GM18951 (cell line): Measurements from ENCODE around the gene ADAMTSL1.

Source experiments
- POLR2A ChIP-seq: IDR thresholded peaks from 4 replicates; pipeline ENCODE4 v1.6.1; 2011; ENCODE audit warnings: mild to moderate bottlenecking; ENCODE audit not compliant: insufficient read length, insufficient read depth; ENCODE audit errors: extremely low read depth
- in situ Hi-C: fragments of 300-500 bp; cut with MboI; formaldehyde crosslinking; loops from one replicate; pipeline ENCODE4 v1.12.0; 2022; ENCODE audit warnings: low sequenced_read_pairs, mixed read lengths, inconsistent platforms; ENCODE audit not compliant: unreplicated experiment

Gene ADAMTSL1

GRCh38 chr9:18689921-18690320 lies 216.0 kb downstream of the ADAMTSL1 start:
- in situ Hi-C loops = no loop called here

GRCh38 chr9:18692268-18692667 lies 218.3 kb downstream of the ADAMTSL1 start:
- no peak for TF ChIP-seq POLR2A
- in situ Hi-C loops = no loop called here

More at GRCh38 chr9:18689921-18690320, 216.0 kb downstream of the ADAMTSL1 start:
- no peak for TF ChIP-seq POLR2A

GRCh38 chr9:18692962-18693361 lies 219.0 kb downstream of the ADAMTSL1 start:
- no peak for TF ChIP-seq POLR2A
- in situ Hi-C loops = no loop called here

- no peak for TF ChIP-seq POLR2A
- in situ Hi-C loops = no loop called here
Measured at GRCh38 chr9:18694959-18695668, 221.2 kb downstream of the ADAMTSL1 start.

- in situ Hi-C loops = no loop called here
- no peak for TF ChIP-seq POLR2A
Measured at GRCh38 chr9:18698992-18699391, 225.0 kb downstream of the ADAMTSL1 start.

- no peak for TF ChIP-seq POLR2A
- in situ Hi-C loops = no loop called here
Measured at GRCh38 chr9:18699764-18700163, 225.8 kb downstream of the ADAMTSL1 start.

- no peak for TF ChIP-seq POLR2A
- in situ Hi-C loops = no loop called here
Measured at GRCh38 chr9:18700714-18701113, 226.8 kb downstream of the ADAMTSL1 start.

- no peak for TF ChIP-seq POLR2A
- in situ Hi-C loops = no loop called here
Measured at GRCh38 chr9:18703151-18703900, 229.4 kb downstream of the ADAMTSL1 start.

GRCh38 chr9:18703901-18704379 lies 230.0 kb downstream of the ADAMTSL1 start:
- TF ChIP-seq POLR2A = no peak
- in situ Hi-C loops = no loop called here

- no peak for TF ChIP-seq POLR2A
- in situ Hi-C loops = no loop called here
Measured at GRCh38 chr9:18705796-18706392, 231.9 kb downstream of the ADAMTSL1 start.

GRCh38 chr9:18706648-18707047 lies 232.7 kb downstream of the ADAMTSL1 start:
- no peak for TF ChIP-seq POLR2A
- in situ Hi-C loops = no loop called here

GRCh38 chr9:18707061-18707461 lies 233.1 kb downstream of the ADAMTSL1 start:
- in situ Hi-C loops = no loop called here
- no peak for TF ChIP-seq POLR2A

- TF ChIP-seq POLR2A = no peak
- in situ Hi-C loops = no loop called here
Measured at GRCh38 chr9:18707489-18708205, 233.7 kb downstream of the ADAMTSL1 start.
